DOHH2 (cell line): ENCODE results near the gene ARHGAP29.

Experiments used
- EZH2phosphoT487 ChIP-seq: fragments of 200-600 bp; sonication (generic); IDR thresholded peaks from 2 replicates; pipeline ENCODE4 v1.6.1; 2017; ENCODE audit warnings: borderline replicate concordance, mild to moderate bottlenecking, antibody characterized with exemption, low read length, moderate library complexity, mixed read lengths
- TF ChIP-seq, protein P1 (sequence below): fragments of 200-600 bp; sonication (generic); IDR thresholded peaks from one replicate; pipeline ENCODE4 v1.5.1; 2014; ENCODE audit warnings: antibody characterized with exemption, mild to moderate bottlenecking, low read depth, low read length; ENCODE audit not compliant: poor library complexity, severe bottlenecking

DNA sequence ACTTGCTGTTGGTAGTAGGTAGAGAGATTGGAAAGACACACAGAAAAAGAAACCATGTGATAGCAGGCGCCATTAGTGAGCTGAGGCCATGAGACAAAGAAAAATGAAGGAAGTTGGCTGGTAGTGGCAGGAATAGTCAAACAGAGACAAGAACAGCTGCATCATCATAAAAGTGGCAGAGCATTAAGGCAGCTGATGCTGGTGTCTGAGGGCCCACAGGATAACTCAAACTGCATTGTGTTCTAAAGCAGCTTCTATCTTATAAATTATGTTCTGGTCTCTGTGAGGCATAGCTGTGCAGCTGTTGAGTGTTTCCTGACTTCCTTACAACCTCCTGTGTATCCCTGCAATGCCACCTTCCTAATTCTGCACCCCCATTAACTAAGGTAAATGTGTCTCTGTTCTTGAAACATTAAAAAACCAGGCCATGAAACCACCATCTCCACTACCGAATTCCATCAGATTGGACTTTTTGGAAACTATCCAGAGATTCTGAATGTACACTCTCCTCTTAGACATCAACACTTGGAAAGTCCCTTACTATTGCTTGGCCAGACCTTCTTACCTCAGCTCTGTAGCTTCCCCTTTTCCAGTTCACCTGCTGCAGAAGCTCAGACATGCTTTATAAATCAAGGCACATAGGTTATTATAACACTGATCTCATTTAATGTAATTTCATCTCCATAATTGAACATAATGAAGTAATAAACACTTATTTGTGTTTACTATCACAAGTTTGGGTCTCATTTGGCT is 23.4 kb upstream of the ARHGAP29 start:
- TF ChIP-seq, protein P1, sequence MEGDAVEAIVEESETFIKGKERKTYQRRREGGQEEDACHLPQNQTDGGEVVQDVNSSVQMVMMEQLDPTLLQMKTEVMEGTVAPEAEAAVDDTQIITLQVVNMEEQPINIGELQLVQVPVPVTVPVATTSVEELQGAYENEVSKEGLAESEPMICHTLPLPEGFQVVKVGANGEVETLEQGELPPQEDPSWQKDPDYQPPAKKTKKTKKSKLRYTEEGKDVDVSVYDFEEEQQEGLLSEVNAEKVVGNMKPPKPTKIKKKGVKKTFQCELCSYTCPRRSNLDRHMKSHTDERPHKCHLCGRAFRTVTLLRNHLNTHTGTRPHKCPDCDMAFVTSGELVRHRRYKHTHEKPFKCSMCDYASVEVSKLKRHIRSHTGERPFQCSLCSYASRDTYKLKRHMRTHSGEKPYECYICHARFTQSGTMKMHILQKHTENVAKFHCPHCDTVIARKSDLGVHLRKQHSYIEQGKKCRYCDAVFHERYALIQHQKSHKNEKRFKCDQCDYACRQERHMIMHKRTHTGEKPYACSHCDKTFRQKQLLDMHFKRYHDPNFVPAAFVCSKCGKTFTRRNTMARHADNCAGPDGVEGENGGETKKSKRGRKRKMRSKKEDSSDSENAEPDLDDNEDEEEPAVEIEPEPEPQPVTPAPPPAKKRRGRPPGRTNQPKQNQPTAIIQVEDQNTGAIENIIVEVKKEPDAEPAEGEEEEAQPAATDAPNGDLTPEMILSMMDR = no peak
- TF ChIP-seq EZH2phosphoT487 = no peak
